Endothelial cell of umbilical vein (primary cell): ENCODE results near the gene PTPRE. TPM values are rescaled to one million over a fixed set of nuclear protein-coding genes. Genes with fewer than 3 reads are reported as not detected.

Experiments used
- BruUV-seq: library from RNA; stranded (reverse); fragments of 400-500 nt; replicated peaks from 2 replicates; lab custom pipeline; 2021; lab: Mats Ljungman, UMichigan
- CTCF ChIA-PET: fragments of 300-600, 350-600 bp; sonication (Branson Sonifier 250); formaldehyde crosslinking; loops from one replicate; lab custom pipeline; 2021; ENCODE audit warnings: antibody characterized with exemption, inconsistent platforms; lab: Charles Lee
- POLR2A ChIA-PET: fragments of 300-600, 350-600 bp; sonication (Branson Sonifier 250); formaldehyde crosslinking; loops from one replicate; lab custom pipeline; 2021; ENCODE audit warnings: antibody characterized with exemption, inconsistent platforms; lab: Charles Lee
- DNase-seq: peaks from one replicate; pipeline ENCODE4 v3.0.0-alpha.2; 2011; ENCODE audit warnings: low read depth, low spot score
- FAIRE-seq: peaks from 2 replicates; lab custom pipeline; 2011; peaks lifted over from hg19 to GRCh38; lab: Jason Lieb, UNC
- H2AFZ ChIP-seq: 2 replicates; pipeline ENCODE4 v1.6.0; 2012; ENCODE audit warnings: low read depth, low read length, control low read depth, inconsistent platforms
- H3K27ac ChIP-seq: 2 replicates; pipeline ENCODE4 v1.5.1; 2011; ENCODE audit warnings: low read depth, mild to moderate bottlenecking, control low read depth, low read length, moderate library complexity; ENCODE audit not compliant: insufficient read depth
- H3K27me3 ChIP-seq, 2 experiments: 2 replicates each; pipeline versions ENCODE4 v1.6.0 to v1.6.1; 2011; ENCODE audit warnings: low read length in 2 of 2, mixed read lengths in 1 of 2; ENCODE audit not compliant: control insufficient read depth in 2 of 2, insufficient read depth in 2 of 2
- H3K36me3 ChIP-seq, 2 experiments: 2 replicates in 1 of 2; 3 replicates in 1 of 2; pipeline ENCODE4 v1.5.1; 2011; ENCODE audit warnings: low read length in 2 of 2, mild to moderate bottlenecking in 1 of 2, moderate library complexity in 1 of 2; ENCODE audit not compliant: control insufficient read depth in 2 of 2, insufficient read depth in 2 of 2; ENCODE audit errors: extremely low read depth in 1 of 2
- H3K4me1 ChIP-seq: 3 replicates; pipeline ENCODE4 v1.5.1; 2011; ENCODE audit warnings: mild to moderate bottlenecking, low read length; ENCODE audit not compliant: control insufficient read depth, insufficient read depth; ENCODE audit errors: extremely low read depth
- H3K4me2 ChIP-seq: 2 replicates; pipeline ENCODE4 v1.6.1; 2011; ENCODE audit warnings: low read length, control low read depth, mixed read lengths; ENCODE audit not compliant: insufficient read depth
- H3K4me3 ChIP-seq, 3 experiments: fragments of 200-600 bp in 1 of 3; sonication (generic), shearing (Covaris generic) in 1 of 3; replicated peaks in 1 of 3; 2 replicates each; pipeline ENCODE4 v1.5.1; 2011 to 2016; ENCODE audit warnings: control low read depth in 3 of 3, low read length in 3 of 3, mild to moderate bottlenecking in 2 of 3, inconsistent platforms in 1 of 3, low read depth in 1 of 3, moderate library complexity in 1 of 3; ENCODE audit not compliant: insufficient read depth in 1 of 3
- H3K79me2 ChIP-seq: 2 replicates; pipeline ENCODE4 v1.6.0; 2012; ENCODE audit warnings: low read length, inconsistent platforms; ENCODE audit not compliant: control insufficient read depth, insufficient read depth
- H3K9ac ChIP-seq: replicated peaks from 2 replicates; pipeline ENCODE3; 2011; ENCODE audit warnings: low read length, control low read depth; ENCODE audit not compliant: insufficient read depth; ENCODE audit errors: extremely low read depth
- H3K9me1 ChIP-seq: replicated peaks from 3 replicates; pipeline ENCODE4 v1.6.0; 2011; ENCODE audit warnings: mild to moderate bottlenecking, low read length; ENCODE audit not compliant: control insufficient read depth, insufficient read depth; ENCODE audit errors: extremely low read depth
- H3K9me3 ChIP-seq: replicated peaks from 2 replicates; pipeline ENCODE4 v1.5.1; 2012; ENCODE audit warnings: low read length, inconsistent platforms; ENCODE audit not compliant: control insufficient read depth, insufficient read depth
- H4K20me1 ChIP-seq: replicated peaks from 2 replicates; pipeline ENCODE3; 2011; ENCODE audit warnings: mild to moderate bottlenecking, low read length; ENCODE audit not compliant: control insufficient read depth, insufficient read depth; ENCODE audit errors: extremely low read depth
- EZH2 ChIP-seq: IDR thresholded peaks from 2 replicates; pipeline ENCODE4 v1.6.1; 2012; ENCODE audit warnings: borderline replicate concordance, low read depth, mild to moderate bottlenecking, moderate library complexity, low read length, inconsistent platforms; ENCODE audit not compliant: severe bottlenecking
- POLR2AphosphoS5 ChIP-seq: IDR thresholded peaks from 2 replicates; pipeline ENCODE4 v1.6.1; 2012; ENCODE audit warnings: low read depth, mild to moderate bottlenecking, control low read depth, low read length, moderate library complexity; ENCODE audit not compliant: insufficient read depth
- dilution Hi-C: fragments of 300-500 bp; cut with MboI; formaldehyde crosslinking; loops from one replicate; pipeline ENCODE4 v1.15.0; 2019; ENCODE audit warnings: low sequenced_read_pairs; ENCODE audit not compliant: extremely low pct_ligation_motif_present
- intact Hi-C: fragments of 100-400 bp; cut with micrococcal nuclease; formaldehyde crosslinking; loops from one replicate; pipeline ENCODE4 v1.10.0; 2022
- polyA plus RNA-seq, 4 experiments: library from polyadenylated mRNA; depleted of rRNA in 3 of 4; stranded (reverse) in 3 of 4; unstranded in 1 of 4; fragments of >200 nt; gene quantifications; 2 replicates each; pipeline versions ENCODE4 v1.2.1 to v1.2.3, GENCODE V29; 2011 to 2012; ENCODE audit warnings: missing spikeins in 1 of 4
- total RNA-seq: library from RNA; stranded (reverse); gene quantifications from 2 replicates; pipeline ENCODE4 v1.2.3, GENCODE V29; 2021
- TF ChIP-seq, protein P1 (sequence below), 2 donors: IDR thresholded peaks; 1 replicate in 1 of 2; 2 replicates in 1 of 2; pipeline ENCODE4 v1.5.1; 2011; ENCODE audit warnings: low read length in 2 of 2, mild to moderate bottlenecking in 2 of 2, moderate library complexity in 2 of 2, control low read depth in 1 of 2, inconsistent platforms in 1 of 2, low read depth in 1 of 2; ENCODE audit not compliant: insufficient read depth in 1 of 2; ENCODE audit errors: extremely low read depth in 1 of 2

Gene PTPRE
- total and polyA plus RNA-seq, 2 donors (not counting 3 experiments of a cell fraction or from before 2014, with no cell fraction given), result 37.3 to 116 TPM

DNA sequence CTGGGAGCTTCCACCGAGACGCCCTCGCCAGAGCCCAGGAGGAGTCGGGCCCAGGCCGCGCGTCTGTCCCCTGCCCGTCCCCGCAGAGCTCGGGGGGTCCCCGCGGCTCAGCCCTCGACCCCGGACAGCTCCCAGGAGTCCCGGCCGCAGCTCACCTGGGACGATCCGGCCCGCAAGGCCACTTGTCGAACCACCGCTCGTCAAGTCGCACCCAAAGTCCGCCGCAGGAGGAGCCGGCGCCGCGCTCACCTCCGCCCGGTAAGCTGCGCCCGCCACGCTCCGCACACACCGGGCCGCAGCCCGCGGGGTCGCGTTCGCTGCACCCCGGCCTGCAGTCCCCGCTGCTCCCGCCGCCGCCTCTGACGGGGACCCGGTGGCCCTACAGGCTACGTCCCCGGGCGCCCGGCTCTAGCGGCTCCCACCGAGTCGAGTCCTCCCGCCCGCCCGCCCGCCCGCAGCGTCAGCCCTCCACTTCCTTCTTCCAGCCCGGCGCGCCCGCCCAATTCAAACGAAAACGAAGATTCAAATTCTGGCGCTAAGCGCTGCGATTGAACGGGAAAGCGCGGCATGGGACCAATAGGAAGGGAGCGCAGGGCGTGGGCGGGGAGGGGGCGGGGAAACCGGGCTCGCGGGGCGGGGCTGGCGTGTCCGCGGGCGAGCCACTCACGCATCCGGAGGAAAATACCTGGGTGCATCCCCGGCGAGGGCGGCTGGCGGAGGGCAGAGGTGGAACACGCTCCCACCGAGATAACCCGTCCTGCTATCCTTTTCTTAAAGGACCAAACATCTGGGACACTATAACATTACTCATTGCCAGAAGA is 219.3 kb downstream of the PTPRE start, which contains the start of gene MKI67:
TSS of gene MKI67 (minus strand) at position 480 of the 821 bp plus-strand sequence. CDS start 756 bp downstream, outside the sequence.
- H3K27ac ChIP-seq, result peak within 1 kb of the TSS; percentile 57
- peak within 1 kb of the TSS; percentile 68 for H3K9ac ChIP-seq
- peaks cover 0 to 5% of the 10 kb centered on the region in 2 experiments for H3K36me3 ChIP-seq
- peaks cover 34% of the 10 kb centered on the region for H3K4me1 ChIP-seq
- H3K27me3 ChIP-seq, result no peaks in the 10 kb centered on the region
- POLR2A ChIA-PET, result no interaction called here
- CTCF ChIA-PET, result interaction anchor here (0.7 to 1.3 kb wide), 9 partner anchors 10 to 105 kb away, joined by 3 to 4 read pairs (median 4); no protein-coding TSS in a partner anchor
- no peaks in the 10 kb centered on the region for H4K20me1 ChIP-seq
- peak within 1 kb of the TSS; percentile 99 for H2AFZ ChIP-seq
- peak; percentile 72 for FAIRE-seq
- no peaks in the 10 kb centered on the region for H3K9me3 ChIP-seq
- peak; percentile 90 for DNase-seq
- peak within 1 kb of the TSS; percentile 84 to 96 (median 89) for H3K4me3 ChIP-seq
- intact Hi-C loops, result loop anchor here (1.0 to 5.0 kb wide), 2 partner anchors 24 to 114 kb away; no protein-coding TSS in a partner anchor
- H3K79me2 ChIP-seq, result peaks cover 47% of the 10 kb centered on the region
- H3K9me1 ChIP-seq, result no peaks in the 10 kb centered on the region
- peak within 1 kb of the TSS; percentile 77 for H3K4me2 ChIP-seq
- TF ChIP-seq EZH2 (no peak), POLR2AphosphoS5 (peak; percentile 51)
- TF ChIP-seq, protein P1, sequence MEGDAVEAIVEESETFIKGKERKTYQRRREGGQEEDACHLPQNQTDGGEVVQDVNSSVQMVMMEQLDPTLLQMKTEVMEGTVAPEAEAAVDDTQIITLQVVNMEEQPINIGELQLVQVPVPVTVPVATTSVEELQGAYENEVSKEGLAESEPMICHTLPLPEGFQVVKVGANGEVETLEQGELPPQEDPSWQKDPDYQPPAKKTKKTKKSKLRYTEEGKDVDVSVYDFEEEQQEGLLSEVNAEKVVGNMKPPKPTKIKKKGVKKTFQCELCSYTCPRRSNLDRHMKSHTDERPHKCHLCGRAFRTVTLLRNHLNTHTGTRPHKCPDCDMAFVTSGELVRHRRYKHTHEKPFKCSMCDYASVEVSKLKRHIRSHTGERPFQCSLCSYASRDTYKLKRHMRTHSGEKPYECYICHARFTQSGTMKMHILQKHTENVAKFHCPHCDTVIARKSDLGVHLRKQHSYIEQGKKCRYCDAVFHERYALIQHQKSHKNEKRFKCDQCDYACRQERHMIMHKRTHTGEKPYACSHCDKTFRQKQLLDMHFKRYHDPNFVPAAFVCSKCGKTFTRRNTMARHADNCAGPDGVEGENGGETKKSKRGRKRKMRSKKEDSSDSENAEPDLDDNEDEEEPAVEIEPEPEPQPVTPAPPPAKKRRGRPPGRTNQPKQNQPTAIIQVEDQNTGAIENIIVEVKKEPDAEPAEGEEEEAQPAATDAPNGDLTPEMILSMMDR (IDR thresholded peaks at IDR 0.05; ENCODE audit: extremely low read depth in 1 of 2, insufficient read depth in 1 of 2, low read depth in 1 of 2, low read length in 2 of 2), result no peak
- BruUV-seq, result no TSS peak
- dilution Hi-C loops, result no loop called here
